Mucosa of descending colon (tissue), 3 donors: Measurements from ENCODE around the gene TTC33. TPM values are rescaled to one million over a fixed set of nuclear protein-coding genes. Genes with fewer than 3 reads are reported as not detected.
"Not testable (repeated sequence)": the region's sequence is repeated elsewhere in the genome, so short reads cannot be mapped to it uniquely, and the experiment has no call there.

Experiments
- ATAC-seq: fragments of 200-7000 bp; cut with Tn5 transposase; one replicate; pipeline ENCODE4 v1.9.1; 2020; ENCODE audit warnings: mild to moderate bottlenecking, moderate library complexity
- DNase-seq, 3 donors: peaks; one replicate each; pipeline ENCODE4 v3.0.0-alpha.2; 2020
- H3K36me3 ChIP-seq: fragments of 200-600 bp; one replicate; pipeline ENCODE4 v1.8.0; 2021; ENCODE audit warnings: low read depth, mild to moderate bottlenecking
- H3K4me1 ChIP-seq: fragments of 200-600 bp; one replicate; pipeline ENCODE4 v1.8.0; 2021; ENCODE audit warnings: low read depth, mild to moderate bottlenecking
- H3K4me3 ChIP-seq: fragments of 200-600 bp; one replicate; pipeline ENCODE4 v1.8.0; 2021; ENCODE audit warnings: mild to moderate bottlenecking
- H3K9me3 ChIP-seq: fragments of 200-600 bp; one replicate; pipeline ENCODE4 v1.8.0; 2021; ENCODE audit warnings: mild to moderate bottlenecking
- CTCF ChIP-seq: fragments of 200-600 bp; IDR thresholded peaks from one replicate; pipeline ENCODE4 v1.8.0; 2022; ENCODE audit warnings: antibody characterized with exemption, mild to moderate bottlenecking
- intact Hi-C, 2 donors: fragments of 100-400 bp; cut with DNase I in 1 of 2; cut with micrococcal nuclease in 1 of 2; formaldehyde crosslinking; loops; one replicate each; pipeline versions ENCODE4 v1.11.0 to v1.11.1; 2022; cut with DNase I, micrococcal nuclease
- total RNA-seq, 3 donors: library from RNA; stranded (reverse); fragmentation: NEBNext Ultra II Directional in 2 of 3; extraction: Animal tissue kit (Norgen Biotek cat#: 25700) in 2 of 3; gene quantifications; one replicate each; pipeline versions ENCODE4 v1.2.1 to v1.2.4, GENCODE V29; 2021 to 2023
- donor health status: DM: no; HTN: no; CAD: no; lungs with moderate emphysema.
- donor health status: DM: no; HTN: no; CAD: no.
- donor health status: DM: no; HTN: yes; CAD: no.

The TTC33 gene
- total RNA-seq, 3 donors from 2014 or later, result 15.1 to 22.6 (median 17.2) TPM

- intact Hi-C loops, result no loop called here
- Histone ChIP-seq H3K9me3 (no peaks in the 10 kb centered on the region), H3K4me3 (no peak overlapping the region), H3K36me3 (no peaks in the 10 kb centered on the region), H3K4me1 (peaks cover 5% of the 10 kb centered on the region)
- no peak for TF ChIP-seq CTCF
- ATAC-seq (no peak), DNase-seq (no peak)
Measured at GRCh38 chr5:40651201-40651600, 104.6 kb downstream of the TTC33 start.

GRCh38 chr5:40649463-40650030, 106.2 kb downstream of the TTC33 start:
- H3K4me1 ChIP-seq, result peaks cover 8% of the 10 kb centered on the region
- no peak overlapping the region for H3K4me3 ChIP-seq
- DNase-seq (no peak), ATAC-seq (no peak)
- TF ChIP-seq CTCF, result no peak
- intact Hi-C loops, result no loop called here
- H3K36me3 ChIP-seq, result no peaks in the 10 kb centered on the region
- no peaks in the 10 kb centered on the region for H3K9me3 ChIP-seq

- Histone ChIP-seq H3K4me1 (peaks cover 8% of the 10 kb centered on the region), H3K4me3 (no peak overlapping the region), H3K36me3 (no peaks in the 10 kb centered on the region), H3K9me3 (no peaks in the 10 kb centered on the region)
- ATAC-seq, result peak; percentile 4
- DNase-seq, result no peak
- TF ChIP-seq CTCF, result no peak
- intact Hi-C loops, result no loop called here
Measured at GRCh38 chr5:40648150-40648549, 107.6 kb downstream of the TTC33 start.

GRCh38 chr5:40646266-40646665, 109.5 kb downstream of the TTC33 start:
- TF ChIP-seq CTCF, result no peak
- Histone ChIP-seq H3K4me3 (no peak overlapping the region), H3K9me3 (no peaks in the 10 kb centered on the region), H3K4me1 (peaks cover 4% of the 10 kb centered on the region), H3K36me3 (no peaks in the 10 kb centered on the region)
- ATAC-seq (peak; percentile 95), DNase-seq (peak in 1 of 3 donors; percentile 23)
- intact Hi-C loops, result no loop called here

- H3K4me1 ChIP-seq, ATAC-seq, DNase-seq, intact Hi-C loops, H3K9me3 ChIP-seq, H3K4me3 ChIP-seq, H3K36me3 ChIP-seq: not testable (repeated sequence)
Measured at GRCh38 chr5:40639531-40639930, 116.2 kb downstream of the TTC33 start.

- ATAC-seq, result no peak
Measured at GRCh38 chr5:40634593-40634992, 121.2 kb downstream of the TTC33 start.

More at GRCh38 chr5:40634593-40634992, 121.2 kb downstream of the TTC33 start:
- Histone ChIP-seq H3K9me3 (peaks cover 4% of the 10 kb centered on the region), H3K4me1 (no peaks in the 10 kb centered on the region), H3K36me3 (no peaks in the 10 kb centered on the region), H3K4me3 (no peak overlapping the region)
- TF ChIP-seq CTCF, result no peak
- peak in 1 of 3 donors; percentile 31 for DNase-seq
- intact Hi-C loops, result no loop called here
